ENCODE data around the gene SKOR1. TPM values are rescaled to one million over a fixed set of nuclear protein-coding genes. Genes with fewer than 3 reads are reported as not detected.

Gene SKOR1
- total and polyA plus RNA-seq, 2 of the 13 experiments (the other 11 are each of a cell fraction or from before 2014, with no cell fraction given): 0.09 to 0.11 TPM

- TF ChIP-seq ZNF609 (CRISPR knock-in tag; IDR thresholded peaks at IDR 0.05; ENCODE audit: borderline replicate concordance) (0 out of 2 replicates have a peak, but pooled peaks have one; percentile 55), ZGPAT (CRISPR knock-in tag; IDR thresholded peaks at IDR 0.05) (peak; percentile 37; the same call in 1 of the 2 replicates), RBM22 (optimal IDR thresholded peaks at IDR 0.05; ENCODE audit: low read length) (no peak), HOXD1 (CRISPR knock-in tag; IDR thresholded peaks at IDR 0.05) (no peak), ZNF740 (CRISPR knock-in tag; IDR thresholded peaks at IDR 0.05) (no peak), SP5 (CRISPR knock-in tag; IDR thresholded peaks at IDR 0.05; ENCODE audit: borderline replicate concordance, low read depth) (no peak), SNAPC5 (CRISPR knock-in tag; IDR thresholded peaks at IDR 0.05; ENCODE audit: borderline replicate concordance) (no peak), NFAT5 (CRISPR knock-in tag; IDR thresholded peaks at IDR 0.05) (no peak), KAT8 (CRISPR knock-in tag; IDR thresholded peaks at IDR 0.05) (0 out of 2 replicates have a peak, but pooled peaks have one; percentile 46), JUNB (CRISPR knock-in tag; IDR thresholded peaks at IDR 0.05; ENCODE audit: borderline replicate concordance) (no peak), ZNF512 (CRISPR knock-in tag; IDR thresholded peaks at IDR 0.05) (no peak), ELF3 (CRISPR knock-in tag; IDR thresholded peaks at IDR 0.05) (peak; percentile 33; the same call in 1 of the 2 replicates), ARID2 (CRISPR knock-in tag; IDR thresholded peaks at IDR 0.05; ENCODE audit: borderline replicate concordance) (no peak), ZNF484 (CRISPR knock-in tag; IDR thresholded peaks at IDR 0.05; ENCODE audit: borderline replicate concordance, low read depth) (no peak)
Measured at GRCh38 chr15:67854358-67854757, 29.0 kb downstream of the SKOR1 start (continued).

Data from HepG2 (cell line).